ENCODE results near the gene MAPK8IP2. TPM values are rescaled to one million over a fixed set of nuclear protein-coding genes. Genes with fewer than 3 reads are reported as not detected.

The MAPK8IP2 gene
- total RNA-seq, 1 donor from 2014 or later: 1.6 TPM

DNA sequence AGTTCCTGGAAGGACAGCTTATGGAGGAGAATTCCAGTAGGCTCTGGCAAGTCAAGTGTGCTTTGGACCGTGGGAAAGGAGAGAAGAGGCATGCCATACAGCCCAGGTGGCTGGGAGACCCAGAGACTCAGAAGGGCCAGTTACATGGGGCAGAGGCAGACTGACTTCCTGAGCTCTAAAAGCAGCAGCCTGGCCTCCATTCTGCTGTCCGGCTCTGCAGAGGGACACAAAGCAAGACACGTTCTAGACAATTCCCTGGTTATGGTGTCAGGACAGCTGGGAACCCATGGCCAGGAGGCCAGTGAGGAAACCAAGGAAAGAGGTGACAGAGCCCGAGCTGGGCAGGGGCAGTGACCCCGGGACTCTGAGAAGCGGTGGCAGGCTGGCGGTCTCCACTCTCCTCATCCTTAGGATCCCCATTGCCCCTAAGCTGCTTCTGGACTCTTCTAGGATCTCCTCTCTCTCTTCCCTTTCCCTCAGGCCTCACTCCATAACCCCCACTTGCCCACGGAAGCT lies 25.1 kb upstream of the MAPK8IP2 start:
- DNase-seq: no peak

DNA sequence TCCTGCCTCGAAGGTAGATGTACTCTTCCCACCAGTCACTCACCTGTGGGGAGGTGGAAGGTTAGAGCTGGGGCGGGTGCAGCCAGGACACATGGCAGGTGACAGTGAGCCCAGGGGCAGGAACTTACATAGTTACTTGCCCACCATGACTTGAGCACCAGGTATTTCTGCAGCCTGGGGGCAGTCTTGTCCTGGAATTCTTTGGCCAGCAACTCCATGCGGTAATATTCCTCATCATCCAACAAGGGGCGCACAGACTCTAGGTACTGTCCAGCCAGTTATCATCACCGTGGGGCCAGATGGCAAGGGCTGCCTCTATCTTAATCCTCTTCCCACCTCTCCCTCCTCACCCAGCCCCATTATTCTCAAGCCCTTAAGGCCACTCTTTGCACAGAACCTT lies 24.5 kb upstream of the MAPK8IP2 start:
- DNase-seq: no peak

DNA sequence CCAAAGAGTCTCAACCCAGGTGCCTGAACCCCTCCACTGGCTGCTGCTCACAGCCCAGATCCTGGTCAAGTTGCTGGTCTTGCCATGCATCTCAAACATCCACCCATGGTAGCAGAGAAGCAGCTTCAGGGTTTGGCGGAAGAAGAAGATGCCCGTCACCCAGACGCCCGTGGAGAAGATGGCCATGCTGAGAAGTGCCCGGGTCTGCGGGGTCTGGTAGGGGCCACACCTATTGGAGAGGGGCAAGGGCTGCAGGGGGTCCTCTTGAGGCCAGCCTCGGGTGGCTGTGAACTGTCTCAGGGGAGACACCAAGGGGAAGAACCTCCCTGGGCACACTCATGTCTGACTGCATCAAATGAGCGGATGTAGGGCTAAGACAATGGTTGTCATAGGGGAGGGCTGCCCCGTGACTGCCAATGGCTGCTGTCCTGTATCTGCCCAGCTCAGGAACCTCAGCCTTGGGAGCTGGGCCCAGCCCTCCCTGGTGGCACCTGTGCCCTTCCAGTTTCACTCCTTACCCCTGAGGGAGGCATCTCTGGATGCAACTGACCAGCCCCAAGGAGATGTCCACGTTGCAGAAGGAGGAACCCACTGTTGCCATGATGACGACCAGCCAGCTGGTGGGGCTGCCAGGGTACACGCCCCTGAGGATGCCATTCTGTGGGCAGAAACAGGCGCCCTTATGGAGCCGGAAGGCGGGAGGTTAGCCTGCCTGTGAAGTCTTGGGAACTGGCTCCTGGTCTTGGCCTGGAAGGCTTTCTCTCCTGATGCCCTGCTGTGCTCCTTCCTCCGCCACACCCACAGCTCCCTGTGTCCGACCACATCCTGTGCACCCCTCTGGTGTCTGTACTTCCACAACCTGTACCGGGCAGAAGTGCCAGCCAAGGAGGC lies 23.5 kb upstream of the MAPK8IP2 start:
- no peak for DNase-seq

DNA sequence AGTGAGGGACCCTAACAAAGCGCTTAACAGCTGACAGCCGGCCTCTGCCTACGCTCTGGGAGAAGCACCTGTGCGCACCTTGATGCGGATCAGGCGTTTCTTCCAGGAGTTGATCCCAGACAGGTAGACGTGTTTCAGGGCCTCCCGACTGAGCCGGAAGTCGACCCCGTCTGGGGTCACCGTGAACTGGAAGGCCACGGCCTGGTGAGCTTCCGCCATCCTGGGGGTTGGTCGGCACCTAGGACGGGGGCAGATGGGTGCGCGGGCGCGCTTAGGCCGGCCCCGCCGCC lies 23.0 kb upstream of the MAPK8IP2 start:
- no peak for DNase-seq

DNA sequence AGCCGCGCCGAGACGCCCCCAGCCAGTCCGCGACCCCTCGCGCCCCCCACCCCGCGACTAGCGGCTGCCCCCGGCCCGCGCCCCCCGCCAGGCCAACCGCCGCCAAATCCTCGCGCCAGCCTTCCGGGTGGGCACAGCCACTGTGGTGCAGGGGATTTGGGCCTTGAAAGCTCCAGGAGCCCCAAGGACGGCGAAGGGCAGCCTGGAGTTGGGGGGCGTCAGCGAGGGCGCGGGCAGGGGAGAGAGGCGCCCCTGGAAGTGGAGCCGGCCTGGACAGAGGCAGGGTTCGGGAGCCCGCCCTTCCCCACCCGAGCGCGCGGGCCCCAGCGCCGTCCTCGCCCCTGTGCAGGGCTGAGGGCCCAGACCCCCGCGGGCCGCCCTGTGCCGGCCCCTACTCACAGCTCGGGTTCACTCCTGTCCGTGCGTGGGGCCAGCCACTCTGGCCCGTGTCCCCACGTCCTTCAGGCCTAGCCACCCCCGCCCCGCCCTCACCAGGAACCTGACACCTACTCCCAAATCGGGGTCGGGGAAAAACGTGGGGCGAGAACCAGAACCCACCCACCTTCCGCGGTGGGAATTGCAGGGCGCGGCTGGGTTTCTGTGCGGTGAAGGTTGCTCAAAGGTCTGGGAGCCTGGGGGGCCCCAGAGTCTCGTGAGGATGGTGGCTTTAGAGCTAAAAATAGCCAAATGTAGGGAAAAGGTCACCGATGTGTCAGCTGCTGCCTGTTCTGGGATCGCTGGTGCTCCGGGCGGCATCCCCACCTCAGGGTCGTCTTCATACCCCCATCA lies 22.4 kb upstream of the MAPK8IP2 start, which contains the start of gene CPT1B:
TSS of gene CPT1B (minus strand) at position 441 of the 789 bp plus-strand sequence. CDS start 512 bp downstream, outside the sequence.
- no peak for DNase-seq

DNA sequence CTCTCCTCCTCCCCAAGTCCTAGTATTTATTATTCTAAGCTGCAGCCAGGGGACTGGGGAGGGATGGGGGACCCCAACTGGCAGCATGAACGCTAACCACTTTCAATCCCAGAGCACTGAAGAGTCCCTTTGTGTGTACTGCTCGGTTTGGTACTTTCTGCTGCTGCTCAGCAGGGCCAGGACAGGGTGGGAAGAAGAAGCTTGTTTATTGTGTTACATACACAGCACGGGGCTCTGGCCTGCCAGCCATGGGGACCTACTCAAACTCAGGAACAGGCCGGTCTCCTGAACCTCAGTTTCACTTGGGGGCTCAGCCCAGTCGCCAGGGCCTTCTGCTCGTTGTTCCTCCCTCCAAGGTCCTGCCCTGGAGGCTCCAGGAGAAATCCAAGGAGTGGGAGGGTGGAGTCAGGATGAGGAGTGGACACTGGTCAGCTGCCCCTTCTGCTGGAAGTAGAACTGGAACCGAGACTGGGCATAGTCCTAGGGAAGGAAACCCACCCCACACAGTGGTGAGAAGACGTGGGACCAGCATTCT lies 21.8 kb upstream of the MAPK8IP2 start:
- DNase-seq: no peak

DNA sequence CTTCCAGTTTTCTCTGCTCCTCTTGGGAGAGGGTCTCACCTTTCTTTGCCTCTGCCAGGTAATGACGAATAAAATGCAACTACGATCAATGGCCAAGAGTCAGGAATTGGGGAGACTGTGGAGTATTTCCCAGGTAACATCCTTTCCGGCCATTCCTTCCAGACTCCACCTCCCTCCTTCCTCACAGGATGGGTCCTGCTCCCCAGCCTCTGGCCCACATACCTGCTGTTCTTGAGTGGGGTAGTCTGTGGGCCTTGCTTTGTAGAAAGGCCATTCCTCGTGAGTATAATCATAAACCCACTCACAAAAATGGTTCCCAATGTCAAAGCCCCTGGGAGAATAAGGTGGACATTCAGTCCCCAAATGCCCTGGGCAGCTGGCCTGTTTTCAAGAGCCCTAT lies 20.8 kb upstream of the MAPK8IP2 start:
- DNase-seq: no peak

DNA sequence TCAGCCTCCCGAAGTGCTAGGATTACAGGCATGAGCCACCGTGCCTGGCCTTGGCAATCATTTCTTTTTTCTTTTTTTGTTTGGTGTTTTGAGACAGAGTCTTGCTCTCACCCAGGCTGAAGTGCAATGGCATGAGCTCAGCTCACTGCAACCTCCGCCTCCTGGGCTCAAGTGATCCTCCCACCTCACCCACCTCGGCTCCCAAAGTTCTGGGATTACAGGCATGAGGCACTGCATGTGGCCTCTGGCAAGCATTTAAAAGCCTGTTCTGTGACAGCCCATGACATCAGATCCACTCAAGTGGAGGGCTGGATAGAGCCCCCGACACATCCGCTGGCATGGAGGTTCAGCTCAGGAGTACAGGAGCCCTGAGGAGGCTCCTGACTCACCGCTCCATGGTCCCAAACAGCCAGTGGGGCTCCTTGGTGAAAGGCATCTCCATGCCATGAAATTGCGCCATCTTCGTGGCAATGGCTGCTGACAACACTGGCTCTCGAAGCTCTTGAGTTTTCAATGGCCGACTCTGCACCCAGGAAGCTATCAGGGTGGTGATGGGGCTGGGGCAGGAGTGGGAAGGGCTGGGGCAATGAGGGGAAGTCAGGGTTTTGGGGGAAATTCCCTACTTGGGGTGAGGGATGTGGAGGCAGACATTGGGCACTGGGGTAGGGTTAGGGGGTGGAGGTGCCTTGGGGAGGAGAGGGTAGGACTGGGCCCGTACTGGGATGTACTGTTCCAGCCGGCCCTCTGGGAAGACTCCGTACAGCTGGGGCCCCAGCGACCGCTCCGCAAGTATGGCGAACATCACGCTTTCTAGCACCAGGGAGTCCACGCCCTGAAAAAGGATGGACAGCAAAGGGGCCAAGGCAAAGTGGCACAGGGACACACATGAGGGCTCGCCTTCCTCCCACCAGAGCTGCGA lies 19.3 kb upstream of the MAPK8IP2 start:
- no peak for DNase-seq

DNA sequence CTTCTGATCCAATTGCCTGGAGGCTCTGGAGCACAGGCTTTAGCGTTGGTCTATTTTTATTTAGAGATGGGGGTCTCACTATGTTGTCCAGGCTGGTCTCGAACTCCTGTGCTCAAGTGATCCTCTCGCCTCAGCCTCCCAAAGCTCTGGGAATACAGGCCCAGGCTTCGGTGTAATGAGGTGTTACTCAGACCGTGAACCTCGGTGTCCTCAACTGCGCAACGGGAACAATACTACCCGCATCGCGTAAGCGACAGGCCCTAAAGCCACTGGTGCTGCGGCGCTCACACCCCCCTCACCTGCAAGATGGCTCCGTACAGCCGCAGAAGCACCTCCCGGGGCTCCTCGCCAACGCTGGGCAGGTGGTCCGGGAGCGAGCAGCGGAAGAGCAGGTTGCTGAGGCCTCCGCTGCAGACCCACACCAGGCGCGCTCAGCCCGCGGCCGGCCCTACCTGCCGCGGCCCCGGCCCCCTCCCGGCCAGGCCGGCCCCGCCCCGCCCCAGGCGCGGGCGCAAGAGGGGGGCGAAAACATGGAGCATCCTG lies 18.6 kb upstream of the MAPK8IP2 start:
- no peak for DNase-seq

DNA sequence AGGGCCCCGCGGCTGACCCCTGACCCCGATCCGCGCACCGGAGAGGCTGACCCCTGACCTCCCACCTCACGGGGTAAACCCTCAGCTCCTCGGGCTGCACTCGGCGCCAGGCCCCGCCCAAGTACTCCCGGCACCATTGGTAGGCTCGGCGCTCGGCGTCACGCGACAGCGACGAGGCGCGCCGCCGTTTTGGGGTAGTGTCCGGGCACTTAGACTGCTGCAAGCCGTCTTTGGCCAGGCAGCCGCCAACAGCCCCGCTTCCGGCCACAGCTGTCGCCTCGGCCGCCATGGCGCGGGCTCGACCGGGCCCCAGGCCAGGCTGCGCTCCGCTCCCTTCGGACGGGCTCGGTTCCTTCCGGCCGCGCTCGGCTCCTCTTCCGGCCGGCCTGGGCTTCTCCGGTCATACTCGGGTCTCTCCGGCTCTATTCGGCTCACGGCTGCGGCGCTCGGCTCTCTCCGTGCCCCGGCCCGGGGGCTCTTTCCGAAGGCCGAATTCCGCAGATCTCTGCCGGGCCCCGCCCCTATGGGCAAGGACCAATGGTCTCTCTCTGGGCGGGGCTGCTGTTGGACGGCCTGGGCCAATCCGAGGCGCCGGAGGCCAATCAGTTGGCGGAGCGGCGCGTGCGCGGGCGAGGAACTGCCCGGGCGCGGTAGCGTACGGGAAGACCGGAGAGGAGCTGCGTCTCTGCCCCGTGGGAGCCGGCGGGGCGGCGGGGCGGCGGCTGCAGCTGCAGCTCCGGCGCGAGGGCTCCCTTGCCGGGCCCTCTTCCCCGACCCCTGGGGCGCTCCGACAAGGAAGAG lies 17.9 kb upstream of the MAPK8IP2 start, which contains the start of gene CHKB:
TSS of gene CHKB (minus strand) at position 357 of the 801 bp plus-strand sequence. CDS start at position 289, 68 bp downstream.
- peak; percentile 99 for DNase-seq

DNA sequence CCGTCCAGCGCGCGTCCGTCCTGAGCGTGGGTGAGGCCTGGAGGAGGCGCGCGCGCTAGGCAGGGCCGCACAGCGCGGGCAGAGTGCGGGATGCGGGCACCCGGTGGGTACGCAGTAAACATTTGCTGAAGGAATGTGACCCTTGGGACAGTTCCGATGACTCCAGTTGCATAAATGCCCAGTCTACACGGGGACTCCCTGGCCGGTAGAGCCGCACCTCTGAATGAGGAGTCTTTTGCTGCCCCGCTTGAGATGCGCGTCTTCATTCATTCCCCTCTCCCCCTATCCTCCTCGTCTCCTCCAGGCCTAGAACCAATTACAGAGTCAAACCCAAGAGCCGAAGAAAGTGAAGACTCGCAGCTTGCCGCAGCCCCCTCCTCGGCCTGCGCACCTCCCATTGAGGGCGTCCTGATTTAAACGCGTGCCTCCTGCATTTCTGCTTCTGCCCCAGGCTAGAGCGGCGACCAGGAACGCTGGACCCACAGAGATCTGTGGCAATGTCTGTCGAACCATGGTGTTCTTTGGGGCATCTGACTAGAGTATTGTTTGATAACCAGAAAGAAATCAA lies 17.2 kb upstream of the MAPK8IP2 start:
- DNase-seq: peak; percentile 45

DNA sequence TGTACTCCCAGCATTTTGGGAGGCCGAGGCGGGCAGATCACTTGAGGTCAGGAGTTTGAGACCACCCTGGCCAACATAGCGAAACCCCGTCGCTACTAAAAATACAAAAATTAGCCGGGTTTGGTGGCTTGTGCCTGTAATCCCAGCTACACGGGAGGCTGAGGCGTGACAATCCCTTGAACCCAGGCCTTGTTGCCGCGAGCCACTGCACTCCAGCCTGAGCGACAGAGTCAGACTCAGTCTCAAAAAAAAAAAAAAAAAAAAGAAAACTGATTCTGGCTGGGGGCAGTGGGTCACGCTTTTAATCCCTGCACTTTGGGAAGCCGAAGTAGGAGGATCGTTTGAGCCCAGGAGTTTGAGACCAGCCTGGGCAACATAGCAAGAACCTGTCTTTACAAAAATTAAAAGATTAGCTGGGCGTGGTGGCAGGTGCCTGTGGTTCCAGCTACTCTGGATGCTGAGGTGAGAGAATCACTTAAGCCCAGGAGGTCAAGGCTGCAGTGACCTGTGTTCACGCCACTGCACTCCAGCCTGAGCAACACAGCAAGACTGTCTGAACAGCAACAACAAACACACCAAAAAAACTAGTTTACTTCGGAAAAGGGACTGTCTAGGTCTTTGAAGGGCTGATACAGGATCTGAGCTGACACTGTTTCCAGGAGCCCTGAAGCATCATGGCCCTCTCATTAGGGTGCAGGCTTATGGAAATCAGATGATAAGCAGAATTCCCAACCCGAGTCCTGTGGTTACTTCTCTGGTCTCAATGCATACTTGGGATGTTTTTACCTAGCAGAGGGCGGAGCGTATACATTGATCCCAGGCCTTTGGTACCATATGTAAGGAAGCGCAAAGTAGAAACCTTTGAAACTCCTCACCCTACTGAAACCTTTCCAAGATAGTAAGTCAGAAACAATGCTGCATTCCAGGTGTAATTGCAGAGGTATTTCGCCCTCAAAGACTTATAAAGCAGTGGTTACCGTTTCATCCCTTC lies 16.2 kb upstream of the MAPK8IP2 start:
- no peak for DNase-seq

DNA sequence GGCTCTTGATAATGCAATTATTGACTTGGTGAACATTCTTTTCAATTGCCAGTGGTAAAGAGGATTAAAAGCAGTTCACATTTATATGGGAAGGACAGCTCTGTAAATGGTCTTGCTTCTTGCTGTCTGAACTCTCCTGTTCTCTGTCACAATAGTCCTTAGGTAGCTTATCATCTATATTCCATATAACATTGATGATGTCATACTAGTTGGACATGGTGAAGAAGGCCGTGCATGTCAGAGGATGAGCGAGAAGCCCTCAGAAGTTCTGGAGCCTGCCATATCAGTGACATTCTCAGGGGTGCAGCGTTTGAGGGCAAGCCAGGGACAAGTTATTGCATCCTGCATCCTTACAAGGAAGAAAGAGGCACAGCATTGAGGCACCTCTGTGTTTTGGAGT lies 15.4 kb upstream of the MAPK8IP2 start:
- DNase-seq: no peak

DNA sequence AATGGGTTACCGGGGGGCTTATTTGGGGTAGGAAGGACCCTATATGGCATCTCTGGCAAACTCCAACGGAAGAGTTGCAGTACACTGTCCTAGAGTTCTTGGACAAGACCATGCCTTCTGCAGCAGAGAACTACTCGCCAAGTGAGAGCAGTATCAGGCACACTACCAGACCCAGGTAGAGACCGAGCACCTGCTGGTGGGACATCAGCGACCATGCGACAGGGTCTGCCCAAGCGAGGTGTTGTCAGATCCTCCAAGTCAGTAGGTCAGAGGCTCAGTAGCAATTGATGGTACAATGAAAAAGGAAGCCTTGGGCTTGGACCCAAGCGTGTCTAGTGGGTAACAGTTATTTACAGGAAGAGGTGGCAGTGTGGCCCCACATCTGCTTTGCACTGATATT lies 14.8 kb upstream of the MAPK8IP2 start:
- no peak for DNase-seq

DNA sequence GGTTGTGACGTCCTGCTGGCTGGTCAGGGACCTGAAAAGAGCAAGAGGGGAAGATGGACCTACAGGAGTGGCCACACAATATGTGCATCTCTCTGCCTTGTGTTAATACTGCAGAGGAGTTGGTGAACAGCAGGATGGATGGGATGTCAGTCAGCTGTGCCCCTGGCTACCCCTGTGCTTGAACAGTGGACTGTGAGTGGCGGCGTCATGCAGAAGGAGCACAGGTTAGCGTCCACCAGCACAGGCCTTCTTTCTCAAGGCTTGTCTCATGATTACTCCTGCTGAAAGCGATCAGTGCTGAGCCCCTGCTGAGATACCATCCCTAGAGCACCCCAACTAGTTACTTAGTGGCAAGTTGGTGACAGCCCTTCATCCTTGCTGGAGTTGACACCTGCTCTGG lies 14.2 kb upstream of the MAPK8IP2 start:
- no peak for DNase-seq

DNA sequence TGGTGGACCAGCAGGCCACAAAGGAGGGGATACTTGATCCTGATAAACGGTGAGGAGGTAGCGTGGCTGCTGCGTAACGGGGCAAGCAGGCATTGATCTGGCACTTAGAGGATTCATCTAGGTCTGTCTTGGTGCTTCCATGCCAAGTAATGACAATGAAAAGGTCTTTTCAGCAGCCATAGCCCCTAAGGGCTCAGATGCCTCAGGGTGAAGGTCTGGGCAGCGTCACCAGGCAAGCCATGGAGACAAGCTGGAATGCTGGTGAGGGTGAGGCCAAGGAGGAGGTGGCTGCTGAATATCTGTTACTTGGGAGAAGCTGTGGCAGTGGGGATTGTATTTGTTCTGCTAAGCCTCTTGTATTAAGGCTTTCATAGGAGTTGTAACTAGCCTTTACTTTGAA lies 13.2 kb upstream of the MAPK8IP2 start:
- no peak for DNase-seq

DNA sequence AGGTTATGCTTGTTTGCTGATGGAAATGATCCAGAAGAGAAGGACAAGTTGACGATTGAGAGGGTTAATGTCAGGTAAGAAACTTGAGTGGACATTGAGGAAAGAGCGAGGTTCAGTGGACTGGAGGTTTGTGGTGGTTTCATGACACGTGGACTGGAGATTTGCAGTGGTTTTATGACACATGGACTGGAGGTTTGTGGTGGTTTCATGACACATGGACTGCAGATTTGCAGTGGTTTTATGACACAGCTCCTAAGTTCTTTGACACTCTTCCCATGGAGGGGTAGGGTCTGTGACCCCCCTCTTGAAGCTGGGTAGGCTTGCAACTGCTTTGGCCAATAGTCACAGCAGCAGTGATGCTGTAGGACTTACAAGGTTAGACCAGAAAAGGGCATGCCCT lies 5.4 kb upstream of the MAPK8IP2 start:
- DNase-seq: no peak

DNA sequence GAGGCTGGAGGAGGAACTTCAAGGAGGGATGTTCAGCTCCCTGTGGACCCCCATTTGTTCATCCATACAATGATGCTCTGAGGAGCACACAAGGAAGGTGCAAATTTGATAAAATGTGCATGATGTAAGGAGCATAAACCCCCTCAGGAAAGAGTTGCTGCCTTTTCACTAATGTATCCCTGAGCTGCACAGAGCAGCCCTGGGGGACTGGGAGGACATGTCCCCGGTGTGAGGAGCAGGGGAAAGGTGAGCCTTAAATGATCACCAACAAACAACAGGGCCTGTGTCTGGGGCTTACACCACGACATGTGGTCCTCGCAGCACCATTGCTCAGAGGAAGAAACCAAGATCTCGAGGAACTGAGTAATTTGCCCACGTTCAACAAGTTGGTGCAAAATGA lies 3.5 kb upstream of the MAPK8IP2 start:
- DNase-seq: no peak

Data from skin of body (tissue), 2 donors.